NB4 (cell line): Measurements from ENCODE around the gene PLA2G1B.

Source experiments
- MYC ChIP-seq: IDR thresholded peaks from 2 replicates; pipeline ENCODE4 v1.6.1; 2011; ENCODE audit warnings: low read depth, low read length
- TF ChIP-seq, protein P1 (sequence below): IDR thresholded peaks from one replicate; pipeline ENCODE4 v1.5.1; 2012; ENCODE audit warnings: low read depth, low read length

- TF ChIP-seq, protein P1, sequence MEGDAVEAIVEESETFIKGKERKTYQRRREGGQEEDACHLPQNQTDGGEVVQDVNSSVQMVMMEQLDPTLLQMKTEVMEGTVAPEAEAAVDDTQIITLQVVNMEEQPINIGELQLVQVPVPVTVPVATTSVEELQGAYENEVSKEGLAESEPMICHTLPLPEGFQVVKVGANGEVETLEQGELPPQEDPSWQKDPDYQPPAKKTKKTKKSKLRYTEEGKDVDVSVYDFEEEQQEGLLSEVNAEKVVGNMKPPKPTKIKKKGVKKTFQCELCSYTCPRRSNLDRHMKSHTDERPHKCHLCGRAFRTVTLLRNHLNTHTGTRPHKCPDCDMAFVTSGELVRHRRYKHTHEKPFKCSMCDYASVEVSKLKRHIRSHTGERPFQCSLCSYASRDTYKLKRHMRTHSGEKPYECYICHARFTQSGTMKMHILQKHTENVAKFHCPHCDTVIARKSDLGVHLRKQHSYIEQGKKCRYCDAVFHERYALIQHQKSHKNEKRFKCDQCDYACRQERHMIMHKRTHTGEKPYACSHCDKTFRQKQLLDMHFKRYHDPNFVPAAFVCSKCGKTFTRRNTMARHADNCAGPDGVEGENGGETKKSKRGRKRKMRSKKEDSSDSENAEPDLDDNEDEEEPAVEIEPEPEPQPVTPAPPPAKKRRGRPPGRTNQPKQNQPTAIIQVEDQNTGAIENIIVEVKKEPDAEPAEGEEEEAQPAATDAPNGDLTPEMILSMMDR = no peak
- TF ChIP-seq MYC = no peak
Measured at GRCh38 chr12:120339256-120339655, 11.7 kb upstream of the PLA2G1B start.
